Thyroid gland (tissue), 4 donors: ENCODE measurements around the gene PRG3. TPM values are rescaled to one million over a fixed set of nuclear protein-coding genes. Genes with fewer than 3 reads are reported as not detected.

Experiments
- DNase-seq, 2 donors: peaks; one replicate each; pipeline ENCODE4 v3.0.0-alpha.2; 2019
- H3K27ac ChIP-seq, 3 donors: fragments of 200-600 bp; sonication (generic); 1 replicate in 2 of 3; 2 replicates in 1 of 3; pipeline ENCODE4 v1.5.1; 2016 to 2019; ENCODE audit warnings: mild to moderate bottlenecking in 1 of 3, moderate library complexity in 1 of 3
- H3K27me3 ChIP-seq: fragments of 200-600 bp; sonication (generic); one replicate; pipeline ENCODE4 v1.5.1; 2019
- H3K36me3 ChIP-seq, 2 donors: fragments of 200-600 bp; sonication (generic); one replicate each; pipeline ENCODE4 v1.5.1; 2016 to 2019
- H3K4me1 ChIP-seq, 2 donors: fragments of 200-600 bp; sonication (generic); one replicate each; pipeline ENCODE4 v1.5.1; 2017 to 2019
- H3K4me3 ChIP-seq, 3 donors: fragments of 200-600 bp; sonication (generic); replicated peaks in 1 of 3; 1 replicate in 2 of 3; 2 replicates in 1 of 3; pipeline ENCODE4 v1.5.1; 2016; ENCODE audit warnings: mild to moderate bottlenecking in 1 of 3
- H3K9me3 ChIP-seq: fragments of 200-600 bp; sonication (generic); one replicate; pipeline ENCODE4 v1.5.1; 2017
- CTCF ChIP-seq, 6 experiments: fragments of 200-600 bp in 3 of 6; fragments of 450-650 bp in 3 of 6; sonication (generic) in 3 of 6; IDR thresholded peaks; one replicate each; pipeline ENCODE4 v1.5.1; 2016 to 2019; ENCODE audit warnings: antibody characterized with exemption in 6 of 6, mild to moderate bottlenecking in 2 of 6, inconsistent platforms in 1 of 6, moderate library complexity in 1 of 6
- POLR2A ChIP-seq, 2 donors: fragments of 450-650 bp; IDR thresholded peaks; one replicate each; pipeline ENCODE4 v1.6.1; 2017; ENCODE audit warnings: antibody characterized with exemption in 2 of 2, mild to moderate bottlenecking in 2 of 2, moderate library complexity in 1 of 2
- WGBS, 2 donors: methylation state at CpG; one replicate each; pipeline ENCODE4 v1.1.5; 2017; 5-methylcytosine and 5-hydroxymethylcytosine counted together
- intact Hi-C: fragments of 100-400 bp; cut with DNase I; formaldehyde crosslinking; loops from one replicate; pipeline ENCODE4 v1.15.1; 2023
- total RNA-seq, 4 donors: library from RNA; depleted of rRNA; stranded (reverse); fragments of >200 nt; gene quantifications; one replicate each; pipeline ENCODE4 v1.2.3, GENCODE V29; 2016

The PRG3 gene
- total RNA-seq, 4 donors from 2014 or later, result not detected

- Histone ChIP-seq H3K9me3 (no peaks in the 10 kb centered on the region), H3K4me3 (no peak overlapping the region), H3K27me3 (no peaks in the 10 kb centered on the region), H3K4me1 (no peaks in the 10 kb centered on the region), H3K27ac (no peak overlapping the region), H3K36me3 (no peaks in the 10 kb centered on the region)
- intact Hi-C loops, result no loop called here
- 74 to 82% methylated on average over 5 of the region's 5 CpGs for WGBS, 2 donors
- DNase-seq, result no peak
- TF ChIP-seq POLR2A (IDR thresholded peaks at IDR 0.05), result no peak
- no peak for TF ChIP-seq CTCF (IDR thresholded peaks at IDR 0.05)
Measured at GRCh38 chr11:57377107-57377506, 3.8 kb downstream of the PRG3 start.

GRCh38 chr11:57376095-57377090 is 4.6 kb downstream of the PRG3 start:
- TF ChIP-seq CTCF (IDR thresholded peaks at IDR 0.05) (no peak), POLR2A (IDR thresholded peaks at IDR 0.05) (no peak)
- intact Hi-C loops, result no loop called here
- no peaks in the 10 kb centered on the region for H3K36me3 ChIP-seq
- no peaks in the 10 kb centered on the region for H3K9me3 ChIP-seq
- H3K27ac ChIP-seq, result no peak overlapping the region
- no peaks in the 10 kb centered on the region for H3K27me3 ChIP-seq
- no peaks in the 10 kb centered on the region for H3K4me1 ChIP-seq
- DNase-seq, result no peak
- H3K4me3 ChIP-seq, result no peak overlapping the region
- WGBS, 2 donors, result 75 to 77% methylated on average over 20 to 26 of the region's 26 CpGs

- 58 to 81% methylated on average over 2 of the region's 2 CpGs for WGBS, 2 donors
- DNase-seq, result no peak
- Histone ChIP-seq H3K4me3 (no peak overlapping the region), H3K4me1 (no peaks in the 10 kb centered on the region), H3K36me3 (no peaks in the 10 kb centered on the region), H3K27ac (no peak overlapping the region), H3K9me3 (no peaks in the 10 kb centered on the region), H3K27me3 (no peaks in the 10 kb centered on the region)
- TF ChIP-seq CTCF (IDR thresholded peaks at IDR 0.05) (no peak), POLR2A (IDR thresholded peaks at IDR 0.05) (no peak)
- intact Hi-C loops, result no loop called here
Measured at GRCh38 chr11:57375490-57375889, 5.5 kb downstream of the PRG3 start.

- no peak for DNase-seq
- TF ChIP-seq CTCF (IDR thresholded peaks at IDR 0.05) (no peak), POLR2A (IDR thresholded peaks at IDR 0.05) (no peak)
Measured at GRCh38 chr11:57374966-57375365, 6.0 kb downstream of the PRG3 start.

GRCh38 chr11:57373146-57373545 is 7.8 kb downstream of the PRG3 start:
- no peaks in the 10 kb centered on the region for H3K9me3 ChIP-seq
- H3K4me1 ChIP-seq, result peaks cover 7 to 8% of the 10 kb centered on the region in 2 donors
- no peak for DNase-seq
- 48 to 51% methylated on average over 3 of the region's 3 CpGs for WGBS, 2 donors
- no peak overlapping the region for H3K27ac ChIP-seq
- TF ChIP-seq POLR2A (IDR thresholded peaks at IDR 0.05) (no peak), CTCF (IDR thresholded peaks at IDR 0.05) (no peak)
- no peak overlapping the region for H3K4me3 ChIP-seq
- H3K36me3 ChIP-seq, result no peaks in the 10 kb centered on the region
- intact Hi-C loops, result no loop called here
- H3K27me3 ChIP-seq, result no peaks in the 10 kb centered on the region

More at GRCh38 chr11:57374966-57375365, 6.0 kb downstream of the PRG3 start:
- Histone ChIP-seq H3K9me3 (no peaks in the 10 kb centered on the region), H3K4me1 (no peaks in the 10 kb centered on the region), H3K36me3 (no peaks in the 10 kb centered on the region), H3K27me3 (no peaks in the 10 kb centered on the region), H3K4me3 (no peak overlapping the region), H3K27ac (no peak overlapping the region)
- intact Hi-C loops, result no loop called here
- WGBS, 2 donors, result 95 to 98% methylated on average over 3 of the region's 3 CpGs
